K562 (cell line): ENCODE measurements around the gene H2BK1. TPM values are rescaled to one million over a fixed set of nuclear protein-coding genes. Genes with fewer than 3 reads are reported as not detected.

ENCODE experiments used
- ARID1B ChIP-seq: fragments of 450-650 bp; IDR thresholded peaks from 2 replicates; pipeline ENCODE4 v1.6.1; 2016; ENCODE audit warnings: antibody characterized with exemption, mild to moderate bottlenecking, inconsistent platforms
- ARID4B ChIP-seq: sonication (generic); formaldehyde crosslinking; IDR thresholded peaks from 2 replicates; pipeline ENCODE4 v1.8.0; 2022; ENCODE audit warnings: mild to moderate bottlenecking, missing genetic modification reagents
- CBFA2T2 ChIP-seq: fragments of 450-650 bp; conservative IDR thresholded peaks from 2 replicates; pipeline ENCODE4 v1.6.1; 2017; ENCODE audit warnings: mild to moderate bottlenecking
- CBFB ChIP-seq: sonication (generic); formaldehyde crosslinking; IDR thresholded peaks from 2 replicates; pipeline ENCODE4 v1.4.0; 2020; ENCODE audit warnings: mild to moderate bottlenecking, missing genetic modification reagents
- CREB3L1 ChIP-seq: fragments of 450-650 bp; IDR thresholded peaks from 2 replicates; pipeline ENCODE4 v1.6.1; 2014; ENCODE audit warnings: low read depth, mild to moderate bottlenecking, moderate library complexity, borderline replicate concordance
- FOXM1 ChIP-seq, 2 experiments: fragments of 450-650 bp in 1 of 2; sonication (generic) in 1 of 2; formaldehyde crosslinking in 1 of 2; IDR thresholded peaks; 2 replicates each; pipeline versions ENCODE4 v1.6.1 to v1.9.0; 2017 to 2022; ENCODE audit warnings: low read depth in 2 of 2, mild to moderate bottlenecking in 2 of 2, missing genetic modification reagents in 1 of 2, moderate library complexity in 1 of 2
- GMEB1 ChIP-seq: fragments of 250-450 bp; sonication (Bioruptor Pico); IDR thresholded peaks from 2 replicates; pipeline ENCODE4 v1.4.0; 2020; ENCODE audit warnings: mild to moderate bottlenecking
- IRF2 ChIP-seq: sonication (generic); formaldehyde crosslinking; IDR thresholded peaks from 2 replicates; pipeline ENCODE4 v1.8.1; 2022; ENCODE audit warnings: mild to moderate bottlenecking, missing genetic modification reagents
- NCOA6 ChIP-seq: fragments of 450-650 bp; IDR thresholded peaks from 2 replicates; pipeline ENCODE4 v1.6.1; 2017; ENCODE audit warnings: mild to moderate bottlenecking
- PHF8 ChIP-seq: fragments of 200-600 bp; sonication (generic); IDR thresholded peaks from 2 replicates; pipeline ENCODE4 v1.6.1; 2012; ENCODE audit warnings: mixed run types, mild to moderate bottlenecking, inconsistent platforms, low read length, moderate library complexity, borderline replicate concordance
- PTTG1 ChIP-seq: fragments of 450-650 bp; IDR thresholded peaks from 2 replicates; pipeline ENCODE4 v1.6.1; 2016; ENCODE audit warnings: low read depth, mild to moderate bottlenecking, missing genetic modification characterization, missing compliant biosample characterization
- RHOXF2B ChIP-seq: fragments of 250-450 bp; sonication (Bioruptor Pico); conservative IDR thresholded peaks from 2 replicates; pipeline ENCODE4 v1.5.1; 2021
- SMAD3 ChIP-seq: fragments of 450-650 bp; formaldehyde crosslinking; conservative IDR thresholded peaks from 2 replicates; pipeline ENCODE4 v1.4.0; 2020; ENCODE audit warnings: mild to moderate bottlenecking
- TAF9B ChIP-seq: fragments of 450-650 bp; IDR thresholded peaks from 2 replicates; pipeline ENCODE4 v1.6.1; 2018; ENCODE audit warnings: mild to moderate bottlenecking; ENCODE audit not compliant: partially characterized antibody
- U2AF1 ChIP-seq: fragments of 200-400 bp; formaldehyde crosslinking; optimal IDR thresholded peaks from 2 replicates; pipeline ENCODE3; 2017; ENCODE audit warnings: mild to moderate bottlenecking, low read depth, low read length, moderate library complexity
- ZNF140 ChIP-seq: fragments of 250-450 bp; sonication (Bioruptor Pico); IDR thresholded peaks from 2 replicates; pipeline ENCODE4 v1.8.0; 2021; ENCODE audit warnings: moderate library complexity, mild to moderate bottlenecking, inconsistent platforms
- ZNF449 ChIP-seq: fragments of 250-450 bp; sonication (Bioruptor Pico); IDR thresholded peaks from 2 replicates; pipeline ENCODE4 v1.8.0; 2022; ENCODE audit warnings: moderate library complexity, mild to moderate bottlenecking, inconsistent platforms
- ZNF699 ChIP-seq: fragments of 250-450 bp; sonication (Bioruptor Pico); IDR thresholded peaks from 2 replicates; pipeline ENCODE4 v1.8.0; 2021; ENCODE audit warnings: mild to moderate bottlenecking, moderate library complexity; ENCODE audit not compliant: insufficient replicate concordance
- ZNF785 ChIP-seq: fragments of 250-450 bp; sonication (Bioruptor Pico); IDR thresholded peaks from 2 replicates; pipeline ENCODE4 v1.4.0; 2020; ENCODE audit warnings: mild to moderate bottlenecking
- polyA plus RNA-seq, 8 experiments: library from polyadenylated mRNA; depleted of rRNA in 4 of 8; stranded (reverse) in 5 of 8; unstranded in 3 of 8; fragments of >200 nt; fragmentation: Nextera tagmentation in 2 of 8; fragmentation: Illumina TruSeq in 1 of 8; extraction: Ambion mirVana in 2 of 8; extraction: Trizol in 1 of 8; gene quantifications; 2 replicates each; pipeline versions ENCODE4 v1.2.1 to v1.2.3, GENCODE V29; 2011 to 2014; ENCODE audit warnings: inconsistent platforms in 1 of 8, missing spikeins in 1 of 8
- total RNA-seq, 7 experiments: library from RNA; depleted of rRNA in 6 of 7; stranded (reverse); fragments of >200 nt in 6 of 7; fragmentation: Illumina TruSeq in 2 of 7; extraction: Trizol in 2 of 7; gene quantifications; 2 replicates each; pipeline versions ENCODE4 v1.2.1 to v1.2.3, GENCODE V29; 2011 to 2021; ENCODE audit warnings: low replicate concordance in 1 of 7

Gene H2BK1
- total and polyA plus RNA-seq, 9 of the 15 experiments (the other 6 are each of a cell fraction or from before 2014, with no cell fraction given), result not detected

- no peak for TF ChIP-seq SMAD3 (CRISPR knock-in tag)
- no peak for TF ChIP-seq ZNF699 (CRISPR knock-in tag)
- no peak for TF ChIP-seq PTTG1 (tag)
- TF ChIP-seq CBFA2T2, result no peak
- TF ChIP-seq FOXM1 (IDR thresholded peaks at IDR 0.05; ENCODE audit: low read depth), result no peak
- peak; percentile 84 for TF ChIP-seq FOXM1 (CRISPR knock-in tag; IDR thresholded peaks at IDR 0.05; ENCODE audit: low read depth)
- TF ChIP-seq NCOA6, result no peak
- no peak for TF ChIP-seq ZNF140 (CRISPR knock-in tag)
- TF ChIP-seq ZNF449 (CRISPR knock-in tag), result no peak
- TF ChIP-seq IRF2 (CRISPR knock-in tag), result no peak
- no peak for TF ChIP-seq TAF9B
- TF ChIP-seq CREB3L1, result peak; percentile 96
- TF ChIP-seq GMEB1 (CRISPR knock-in tag), result no peak
- TF ChIP-seq CBFB (CRISPR knock-in tag), result peak; percentile 36; the same call in 1 of the 2 replicates
- TF ChIP-seq U2AF1, result no peak
- TF ChIP-seq ZNF785 (CRISPR knock-in tag), result no peak
- no peak for TF ChIP-seq RHOXF2B
- no peak for TF ChIP-seq ARID4B (CRISPR knock-in tag)
- TF ChIP-seq ARID1B, result peak; percentile 55
- TF ChIP-seq PHF8, result peak; percentile 92
These were observed 22.0 kb upstream of the H2BK1 start, which contains the start of gene CHPF2 (continued) for GRCh38 chr7:151232091-151232916.
